ENCODE measurements around the gene TCL1A.
"Not testable (repeated sequence)": the region's sequence is repeated elsewhere in the genome, so short reads cannot be mapped to it uniquely, and the experiment has no call there.

Gene TCL1A, protein sequence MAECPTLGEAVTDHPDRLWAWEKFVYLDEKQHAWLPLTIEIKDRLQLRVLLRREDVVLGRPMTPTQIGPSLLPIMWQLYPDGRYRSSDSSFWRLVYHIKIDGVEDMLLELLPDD

DNA sequence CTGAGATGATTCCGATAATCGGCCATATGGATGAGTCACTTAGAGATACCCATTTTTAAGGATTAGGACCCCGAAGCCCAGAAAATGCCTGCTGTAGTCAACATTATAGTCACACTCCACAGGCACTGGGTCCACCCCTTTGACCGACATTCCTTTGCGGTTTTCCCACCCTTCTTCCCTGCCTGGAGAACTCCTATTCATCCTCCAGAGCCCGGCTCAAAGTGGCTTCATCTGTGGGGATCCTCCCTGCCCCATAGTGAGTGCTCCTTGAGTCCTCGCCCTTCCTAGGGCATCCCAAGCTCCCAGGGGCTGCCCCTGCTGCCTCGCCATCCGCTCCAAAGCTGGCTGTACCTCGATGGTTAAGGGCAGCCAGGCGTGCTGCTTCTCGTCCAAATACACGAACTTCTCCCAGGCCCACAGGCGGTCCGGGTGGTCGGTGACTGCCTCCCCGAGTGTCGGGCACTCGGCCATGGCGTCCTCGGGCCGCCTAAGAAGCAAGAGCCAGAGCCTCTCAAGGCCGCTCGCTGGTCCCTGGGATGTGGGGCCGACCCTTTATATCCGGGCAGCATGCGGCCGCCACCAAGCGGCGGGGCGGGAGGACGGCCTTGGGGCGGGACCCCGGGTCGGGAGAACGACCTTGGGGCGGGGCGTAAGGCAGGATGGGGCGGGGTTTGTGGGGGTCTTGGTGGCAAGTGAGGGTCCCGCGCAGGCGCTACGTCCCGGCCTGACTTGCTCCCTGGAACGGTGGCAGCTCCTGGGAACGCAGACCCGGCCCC lies at the start of gene TCL1A:
Gene TCL1A (minus strand): TSS at position 530 of the 776 bp plus-strand sequence. CDS start 59 bp downstream, at position 471.
- DNase-seq: no peak

- not testable (repeated sequence) for DNase-seq
Measured at GRCh38 chr14:95763032-95763431, 49.1 kb upstream of the TCL1A start.

DNA sequence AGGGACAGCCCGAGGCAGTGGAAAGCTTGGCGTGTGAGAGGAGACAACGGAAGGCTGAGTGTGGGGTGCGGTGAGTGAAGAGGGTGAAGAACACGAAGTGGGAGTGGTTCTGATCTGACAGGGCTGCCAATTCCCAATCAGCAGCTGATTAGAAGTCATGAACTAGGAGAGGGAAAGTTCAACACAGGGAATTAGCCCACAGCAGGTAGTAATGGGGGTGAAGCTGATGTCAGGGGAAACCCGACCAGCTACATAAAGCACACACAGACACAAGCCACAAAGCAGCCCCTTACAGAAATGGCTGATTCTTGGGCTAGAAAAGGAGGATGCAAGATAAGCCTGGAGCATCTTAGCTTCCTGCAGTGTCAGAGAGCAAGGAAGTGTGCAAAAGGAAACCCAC lies 47.5 kb upstream of the TCL1A start:
- DNase-seq: no peak

DNA sequence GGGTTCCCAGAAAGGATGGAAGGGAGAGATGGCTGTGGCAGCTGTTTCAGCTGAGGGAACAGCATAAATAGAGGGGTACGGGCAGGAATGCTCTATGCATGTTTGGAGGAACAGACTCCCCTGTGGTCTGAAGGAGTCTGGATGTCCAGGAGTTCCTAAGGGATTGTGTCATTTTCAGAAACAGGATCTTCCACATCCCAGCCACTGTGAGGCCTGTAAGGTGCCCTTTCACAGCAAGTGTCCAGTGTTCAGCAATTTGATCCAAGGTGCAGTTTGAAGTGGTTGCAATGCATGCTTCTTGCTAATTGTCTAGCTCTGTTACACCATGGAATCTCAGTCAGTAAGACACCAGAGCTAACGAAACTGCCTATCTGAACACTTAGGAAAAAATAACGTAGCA lies 46.7 kb upstream of the TCL1A start:
- no peak for DNase-seq

- DNase-seq: no peak
Measured at GRCh38 chr14:95759941-95760340, 46.0 kb upstream of the TCL1A start.

DNA sequence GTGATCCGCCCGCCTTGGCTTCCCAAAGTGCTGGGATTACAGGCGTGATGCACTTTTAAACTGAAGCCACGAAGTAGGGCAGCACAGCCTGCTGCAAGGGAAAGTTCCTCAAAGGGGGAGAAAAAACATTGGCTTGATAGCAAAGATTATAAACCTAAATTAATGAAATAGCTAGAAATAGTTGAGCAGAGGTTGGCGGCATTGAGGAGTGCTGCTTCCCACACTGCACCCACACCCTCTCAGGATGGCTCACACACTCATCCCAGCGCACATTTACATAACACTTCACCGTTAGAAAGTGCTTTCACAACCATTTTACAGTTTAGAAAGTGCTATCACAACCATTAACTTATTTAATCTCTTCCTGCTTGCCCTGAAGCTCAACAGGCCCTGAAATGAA lies 44.4 kb upstream of the TCL1A start:
- no peak for DNase-seq

GRCh38 chr14:95756751-95757150 lies 42.8 kb upstream of the TCL1A start:
- no peak for DNase-seq

DNA sequence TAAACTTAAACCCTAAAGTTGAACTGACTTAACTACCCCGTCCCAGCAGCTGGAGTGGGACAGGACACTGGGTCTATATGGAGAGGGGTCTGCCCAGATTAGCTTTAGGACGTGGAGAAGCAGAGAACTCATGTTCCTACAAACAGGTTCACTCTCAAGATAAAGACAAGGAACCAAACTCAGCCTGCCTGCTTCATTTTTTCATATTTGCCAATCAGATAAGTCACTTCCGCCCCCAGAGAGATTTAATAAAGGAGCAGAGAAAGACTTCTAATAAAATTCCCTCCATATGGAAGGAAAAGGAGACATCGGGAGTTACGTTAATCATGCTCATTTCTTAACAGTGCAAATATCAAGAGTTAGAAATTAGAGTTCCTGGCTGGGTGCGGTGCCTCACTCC lies 42.2 kb upstream of the TCL1A start:
- no peak for DNase-seq

DNA sequence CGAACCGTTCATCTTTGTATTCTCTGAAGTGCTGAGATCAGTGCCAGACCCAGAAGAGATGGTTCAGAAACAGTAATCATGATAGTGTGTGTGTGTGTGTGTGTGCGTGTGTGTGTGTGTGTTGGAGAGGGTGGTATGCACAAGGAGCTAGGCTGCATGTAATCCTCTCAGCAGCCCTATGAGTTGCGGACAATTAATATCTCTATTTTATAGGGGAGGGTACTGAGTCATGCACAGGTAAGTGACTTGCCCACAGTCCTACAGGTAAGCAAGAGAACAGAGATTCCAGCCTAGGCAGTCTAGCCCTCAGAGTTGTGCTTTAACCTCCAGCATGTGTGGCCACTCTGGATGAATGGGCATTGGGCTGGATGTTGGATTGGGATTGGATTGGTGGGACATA lies 27.9 kb upstream of the TCL1A start:
- no peak for DNase-seq

GRCh38 chr14:95741038-95741490 lies 27.1 kb upstream of the TCL1A start:
- no peak for DNase-seq

DNA sequence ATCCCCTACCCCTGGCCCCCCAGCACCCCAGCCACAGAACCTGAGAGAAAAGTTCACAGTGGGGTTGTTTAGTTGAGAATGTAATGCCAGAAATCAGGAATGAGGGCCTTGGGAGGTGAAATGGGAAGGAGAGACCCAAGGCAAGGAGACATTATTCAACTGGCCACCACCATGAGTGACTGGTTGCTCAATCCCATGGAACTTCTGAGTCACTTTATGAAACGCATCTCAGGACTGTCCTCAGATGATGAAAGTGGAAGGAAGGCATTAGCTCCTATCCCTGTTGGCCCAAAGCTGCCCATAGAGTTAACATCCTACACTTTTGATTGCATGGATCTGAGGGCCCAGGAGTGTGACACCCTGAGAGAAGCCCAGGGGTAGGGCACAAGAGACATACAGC lies 25.4 kb upstream of the TCL1A start:
- no peak for DNase-seq

GRCh38 chr14:95733212-95733611 lies 19.3 kb upstream of the TCL1A start:
- DNase-seq: no peak

- no peak for DNase-seq
Measured at GRCh38 chr14:95730126-95730525, 16.2 kb upstream of the TCL1A start.

GRCh38 chr14:95729402-95730028 lies 15.6 kb upstream of the TCL1A start:
- not testable (repeated sequence) for DNase-seq

DNA sequence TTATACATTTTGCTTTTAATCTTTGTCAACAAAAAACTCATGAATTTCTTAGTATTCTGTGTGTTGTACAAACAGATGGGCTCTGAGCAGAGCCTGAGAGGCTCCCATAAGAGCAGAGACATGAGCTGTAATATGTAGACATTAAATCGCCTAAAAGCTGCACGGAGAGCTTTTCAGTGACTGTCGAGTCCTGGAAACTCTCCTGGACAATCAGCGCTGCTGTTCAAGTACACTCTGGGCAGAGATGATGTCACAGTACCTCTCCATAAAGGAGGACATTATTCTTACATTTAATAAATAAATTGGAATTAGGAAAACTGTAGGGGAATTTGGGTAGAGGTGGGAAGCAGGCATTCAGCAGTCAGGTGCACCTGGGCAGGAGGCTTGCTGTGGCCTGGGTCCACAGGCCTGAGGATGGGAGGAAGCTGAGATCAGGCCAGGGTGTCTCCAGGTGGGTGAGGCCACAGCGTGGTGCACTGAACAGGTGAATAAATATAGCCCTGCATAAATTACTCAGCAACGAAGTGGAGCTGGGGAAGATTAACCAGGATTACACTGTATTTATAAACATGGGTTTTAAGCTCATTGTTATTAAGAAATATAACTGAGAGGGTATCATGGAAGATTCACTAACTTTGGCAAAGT lies 13.3 kb upstream of the TCL1A start:
- no peak for DNase-seq

DNA sequence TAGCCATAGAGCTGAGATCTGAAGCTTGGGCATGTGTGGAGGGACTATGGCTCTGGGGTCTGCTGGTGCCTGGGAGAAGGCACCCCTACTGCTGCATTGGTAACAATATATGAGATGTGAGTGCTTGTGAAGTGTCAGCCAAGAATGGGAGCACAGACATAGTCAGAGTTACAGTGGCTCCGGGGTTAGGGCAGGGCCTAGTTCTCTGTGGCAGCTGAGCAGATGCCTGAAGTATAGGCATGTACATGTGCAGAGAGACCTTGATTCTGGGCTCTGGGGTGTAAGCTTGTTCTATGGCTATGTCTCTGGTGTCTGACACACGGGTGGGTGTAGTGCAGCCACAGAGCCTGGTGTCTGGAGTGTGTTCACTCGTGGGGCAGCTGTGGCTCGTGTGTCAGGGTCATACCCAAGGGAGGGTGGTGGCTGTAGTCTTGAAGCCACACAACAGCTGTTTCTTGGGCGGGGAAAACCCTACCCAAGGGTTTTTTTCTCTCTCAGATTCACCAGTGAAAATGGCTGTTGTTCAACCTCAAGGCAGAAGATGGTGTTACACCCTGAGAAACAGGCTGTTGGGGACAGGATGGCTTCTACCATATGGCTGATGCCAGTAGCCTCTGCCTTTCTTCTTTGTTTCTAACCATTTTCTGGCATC lies 11.9 kb upstream of the TCL1A start:
- DNase-seq: no peak

GRCh38 chr14:95722525-95723190 lies 8.7 kb upstream of the TCL1A start:
- DNase-seq: no peak

DNA sequence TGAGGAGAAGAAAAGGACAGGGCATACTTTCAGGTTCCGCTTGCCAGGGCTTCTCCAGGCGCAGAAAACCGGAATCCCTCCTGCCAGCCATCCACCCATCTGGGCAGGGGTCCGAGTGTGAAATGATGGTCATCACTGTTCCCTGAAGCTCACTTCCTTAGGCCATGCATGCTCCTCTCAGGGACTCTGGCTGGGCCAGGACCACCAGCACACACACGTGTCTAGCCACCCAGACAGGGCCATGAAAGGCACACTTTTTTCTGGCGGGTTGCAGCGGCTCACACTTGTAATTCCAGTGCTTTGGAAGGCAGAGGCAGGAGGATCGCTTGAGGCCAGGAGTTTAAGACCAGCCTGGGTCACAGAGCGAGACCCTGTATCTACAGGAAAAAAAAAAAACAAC lies 1.5 kb downstream of the TCL1A start:
- no peak for DNase-seq

GRCh38 chr14:95711476-95712176 lies 2.3 kb downstream of the TCL1A start:
- no peak for DNase-seq

DNA sequence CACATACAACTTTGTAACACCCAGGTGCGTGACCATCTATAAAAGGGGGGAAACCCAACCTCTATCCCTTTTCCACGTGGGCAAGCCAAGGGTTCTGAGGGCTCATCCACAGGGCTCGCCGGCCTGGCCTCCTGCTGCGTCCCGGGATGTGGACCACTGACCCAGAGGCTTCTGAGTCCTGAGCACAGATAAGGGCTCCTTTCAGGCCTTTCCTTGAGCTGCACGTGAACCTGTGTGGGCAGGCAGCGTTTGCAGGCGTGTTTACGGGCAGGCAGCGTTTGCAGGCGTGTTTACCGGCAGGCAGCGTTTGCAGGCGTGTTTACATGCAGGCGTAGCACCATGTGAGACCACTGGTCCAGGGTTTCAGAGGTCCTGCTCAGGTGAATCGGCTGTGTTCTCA lies 3.8 kb downstream of the TCL1A start:
- DNase-seq: no peak

DNA sequence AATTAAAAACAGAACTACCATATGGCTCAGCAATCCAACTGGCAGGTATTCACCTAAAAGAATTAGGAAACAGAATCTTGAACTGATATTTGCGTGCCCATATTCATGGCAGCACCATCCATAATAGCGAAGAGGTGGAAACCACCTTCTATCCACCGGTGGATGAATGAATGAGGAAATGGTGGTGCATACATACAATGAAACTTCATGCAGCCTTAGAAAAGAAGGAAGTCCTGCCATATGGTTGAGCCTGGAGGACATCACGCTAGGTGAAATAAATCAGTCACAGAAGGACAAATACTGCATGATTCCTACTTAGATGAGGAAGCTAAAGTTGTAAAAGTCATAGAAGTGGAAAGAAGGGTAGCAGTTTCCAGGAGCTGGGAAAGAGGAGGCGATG lies 6.6 kb downstream of the TCL1A start:
- DNase-seq: no peak

DNA sequence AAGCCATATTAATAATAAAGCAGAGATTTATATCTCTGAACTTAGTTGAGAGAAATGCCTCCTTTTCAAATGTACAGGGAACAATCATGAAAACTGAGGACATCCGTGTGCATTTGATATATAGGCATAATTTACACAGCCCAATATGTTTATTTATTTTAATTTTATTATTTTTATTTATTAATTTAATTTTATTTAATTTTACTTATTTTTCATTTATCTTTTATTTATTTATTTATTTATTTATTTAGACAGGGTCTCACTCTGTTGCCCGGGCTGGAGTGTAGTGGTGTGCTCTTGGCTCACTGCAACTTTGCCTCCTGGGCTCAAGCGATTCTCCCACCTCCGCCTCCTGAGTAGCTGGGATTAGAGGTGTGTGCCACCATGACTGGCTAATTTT lies 8.4 kb downstream of the TCL1A start:
- DNase-seq: no peak
